HG02981 (cell line): ENCODE data around the gene PLD5.
"Not testable (repeated sequence)": the region's sequence is repeated elsewhere in the genome, so short reads cannot be mapped to it uniquely, and the experiment has no call there.

Experiments
- ATAC-seq: cut with Tn5 transposase; IDR thresholded peaks from one replicate; pipeline ENCODE4 v1.9.1; 2021; ENCODE audit warnings: mild to moderate bottlenecking, moderate library complexity; ENCODE audit not compliant: unreplicated experiment

The PLD5 gene

DNA sequence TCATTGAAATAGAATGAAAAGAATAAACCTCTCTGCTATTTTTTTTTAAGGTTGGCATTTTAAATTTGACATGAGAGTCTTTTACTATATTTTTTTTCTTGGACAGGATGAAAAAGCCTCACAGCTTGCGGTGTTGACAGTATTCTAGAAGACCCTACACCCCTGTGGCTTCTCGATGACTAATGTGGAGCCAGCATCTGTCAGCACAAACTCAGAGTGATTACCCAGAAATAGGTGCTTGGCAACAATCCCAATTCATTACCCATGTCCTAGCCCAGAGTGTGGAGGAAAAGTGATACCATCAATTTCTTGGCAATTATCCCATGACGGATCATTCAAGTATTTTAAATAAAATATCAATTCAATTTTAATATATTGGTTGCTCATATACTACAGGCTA is 338.8 kb downstream of the PLD5 start:
- peak; percentile 32 for ATAC-seq

DNA sequence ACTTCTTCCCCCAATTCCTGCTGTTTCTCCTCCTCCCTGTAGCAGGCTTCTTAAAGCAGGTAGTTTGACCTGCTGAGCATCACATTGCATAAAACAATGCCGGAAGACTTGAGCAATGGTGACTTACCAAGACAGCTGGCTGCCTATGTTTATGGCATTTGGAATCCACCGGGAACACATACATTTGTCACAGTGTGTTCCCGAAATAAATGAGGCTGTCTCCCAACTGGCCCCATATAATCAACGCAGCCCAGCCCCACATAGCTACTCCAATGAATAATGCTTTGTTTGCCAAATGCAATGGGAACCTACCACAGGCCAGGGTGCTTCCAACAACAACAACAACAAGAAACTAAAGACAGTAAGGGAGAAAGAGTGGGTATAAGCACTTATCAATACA is 339.5 kb downstream of the PLD5 start:
- no peak for ATAC-seq

DNA sequence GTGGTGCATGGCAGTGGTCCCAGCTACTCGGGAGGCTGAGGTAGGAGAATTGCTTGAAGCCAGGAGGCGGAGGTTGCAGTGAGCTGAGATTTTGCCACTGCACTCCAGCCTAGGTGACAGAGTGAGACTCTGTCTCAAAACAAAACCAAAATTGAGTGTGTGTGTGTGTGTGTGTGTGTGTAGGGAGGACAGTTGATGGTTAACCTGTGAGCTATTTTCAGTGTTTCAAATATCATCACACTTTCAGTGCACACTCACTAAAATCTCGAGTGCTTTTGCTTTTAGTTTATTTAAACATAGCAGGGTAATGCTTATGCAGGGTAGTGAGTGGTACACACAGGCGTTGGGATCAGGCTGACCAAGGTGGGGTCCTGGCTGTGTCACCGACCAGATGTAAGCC is 344.7 kb downstream of the PLD5 start:
- peak; percentile 85 for ATAC-seq

DNA sequence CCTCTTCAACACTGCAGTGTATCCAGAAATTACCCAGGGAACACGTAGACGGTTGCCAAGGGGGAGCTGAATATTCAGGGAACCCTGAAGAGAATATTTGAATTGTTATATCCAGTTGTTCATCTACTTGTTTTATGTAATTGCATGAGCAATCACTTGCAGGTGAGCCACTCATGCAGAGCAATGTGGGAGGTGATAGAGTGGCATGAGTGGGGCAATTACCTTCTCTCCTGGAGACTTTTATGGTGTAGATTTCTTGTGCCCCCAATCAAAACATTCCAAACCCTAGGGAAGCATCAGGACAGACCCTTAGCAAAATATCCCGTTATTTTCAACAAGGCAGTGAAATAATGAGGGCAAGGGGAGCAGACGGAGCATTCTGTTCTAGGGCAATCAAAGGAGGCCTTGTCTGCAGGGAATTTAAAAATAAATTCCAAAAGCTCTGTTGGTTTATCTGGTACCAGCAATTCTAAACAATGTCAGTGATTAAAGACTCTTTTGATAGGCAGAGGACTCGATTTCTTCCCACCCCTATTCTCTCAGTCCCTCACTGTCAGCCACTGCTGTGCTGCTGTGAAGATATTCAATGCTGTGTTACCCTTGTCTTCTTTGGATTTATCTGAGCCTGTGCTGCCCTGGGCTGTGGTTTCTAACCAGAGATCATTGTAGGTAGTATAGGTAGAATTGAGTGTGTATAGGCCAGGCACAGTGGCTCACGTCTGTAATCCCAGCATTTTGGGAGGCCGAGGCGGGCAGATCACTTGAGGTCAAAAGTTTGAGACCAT is 345.4 kb downstream of the PLD5 start:
- ATAC-seq: no peak

DNA sequence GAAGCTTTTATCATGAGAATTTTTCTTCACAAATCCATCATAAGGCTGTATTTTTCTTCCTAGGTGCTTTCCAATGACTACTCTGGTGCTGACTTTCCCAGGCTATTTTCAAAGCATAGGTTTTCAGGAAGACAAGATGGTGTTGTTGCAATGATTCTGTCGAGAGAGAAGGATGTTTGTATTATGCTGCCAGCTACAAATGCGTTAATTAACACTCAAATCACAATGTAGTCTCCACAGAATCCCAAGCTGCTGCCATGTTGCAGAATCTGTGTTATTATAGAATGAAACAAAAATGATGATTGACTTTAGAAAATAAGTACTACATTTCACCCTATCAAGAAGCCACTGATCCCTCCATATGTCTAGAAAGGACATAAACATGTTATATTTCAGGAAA is 346.1 kb downstream of the PLD5 start:
- no peak for ATAC-seq

DNA sequence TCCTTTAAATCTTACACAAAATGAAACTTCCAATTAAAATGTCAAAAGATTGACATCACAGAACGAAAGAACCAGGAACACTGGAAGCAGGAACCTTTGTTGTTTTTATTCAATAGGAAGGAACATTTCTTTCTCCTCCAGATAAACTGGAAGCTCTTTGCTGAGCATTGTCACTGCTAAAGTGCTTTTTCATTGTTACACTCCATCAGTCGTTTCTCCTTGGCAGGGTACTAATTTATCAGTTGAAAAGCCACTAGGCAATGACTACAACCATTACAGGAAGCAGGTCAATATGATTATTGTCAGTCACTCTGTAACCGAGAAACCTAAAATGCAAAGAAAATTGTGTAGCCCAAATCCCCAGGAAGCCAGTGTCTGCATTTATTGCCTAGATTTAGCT is 362.4 kb downstream of the PLD5 start:
- no peak for ATAC-seq

DNA sequence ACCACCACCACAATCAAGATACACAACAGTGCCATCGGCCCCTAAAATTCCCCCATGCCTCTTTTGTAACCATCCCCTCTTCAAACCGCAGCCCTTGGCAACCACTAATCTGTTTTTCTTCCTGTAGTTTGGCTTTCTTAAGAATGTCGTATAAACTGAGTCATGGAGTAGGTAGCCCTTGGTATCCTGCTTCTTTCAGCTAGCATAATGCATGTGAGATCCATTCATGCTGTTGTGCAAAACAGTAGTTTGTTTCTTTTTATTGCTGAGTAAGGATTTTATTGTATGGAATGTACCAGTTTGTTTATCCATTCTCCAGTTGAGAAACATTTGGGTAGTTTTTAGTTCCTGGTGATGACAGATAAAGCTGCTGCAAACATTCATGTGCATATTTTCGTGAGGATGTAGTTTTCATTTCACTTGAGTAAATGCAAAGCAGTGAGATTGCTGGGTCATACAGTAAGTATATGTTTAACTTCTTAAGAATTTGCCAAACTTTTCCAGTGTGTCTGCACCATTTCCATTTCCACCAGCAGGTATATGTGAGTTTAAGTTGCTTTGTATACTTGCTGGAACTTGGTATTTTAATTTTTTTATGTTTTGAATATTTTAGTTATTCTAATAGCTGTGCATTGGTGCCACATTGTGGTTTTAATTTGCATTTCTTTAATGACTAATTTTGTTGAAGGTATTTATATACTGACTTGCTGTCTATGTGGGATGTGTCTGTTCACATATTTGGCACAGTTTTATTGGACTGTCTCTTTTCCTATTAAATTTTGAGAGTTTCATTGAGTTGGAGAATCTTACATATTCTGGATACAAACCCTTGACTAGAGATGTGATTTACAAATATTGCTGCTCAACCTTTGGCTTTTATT is 377.2 kb downstream of the PLD5 start:
- peak; percentile 68 for ATAC-seq

DNA sequence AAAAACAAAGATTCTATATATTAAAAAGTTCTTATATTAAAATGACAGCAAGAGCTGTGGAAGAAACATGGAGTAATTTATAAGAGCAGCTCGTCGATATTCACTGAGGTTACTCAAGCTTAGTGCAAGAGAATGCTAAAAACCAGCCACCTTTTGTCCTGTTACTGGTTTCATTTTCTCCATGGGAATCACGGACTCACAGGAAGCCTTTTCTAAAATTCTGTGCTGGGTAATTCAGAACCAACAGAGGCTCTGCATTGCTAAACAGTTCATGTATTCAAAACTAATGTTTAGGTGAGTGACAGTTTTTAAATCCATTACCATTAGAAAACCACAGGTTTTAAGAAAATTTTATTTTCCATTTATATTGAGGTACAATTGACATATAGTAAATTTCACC is 377.8 kb downstream of the PLD5 start:
- ATAC-seq: peak; percentile 3

DNA sequence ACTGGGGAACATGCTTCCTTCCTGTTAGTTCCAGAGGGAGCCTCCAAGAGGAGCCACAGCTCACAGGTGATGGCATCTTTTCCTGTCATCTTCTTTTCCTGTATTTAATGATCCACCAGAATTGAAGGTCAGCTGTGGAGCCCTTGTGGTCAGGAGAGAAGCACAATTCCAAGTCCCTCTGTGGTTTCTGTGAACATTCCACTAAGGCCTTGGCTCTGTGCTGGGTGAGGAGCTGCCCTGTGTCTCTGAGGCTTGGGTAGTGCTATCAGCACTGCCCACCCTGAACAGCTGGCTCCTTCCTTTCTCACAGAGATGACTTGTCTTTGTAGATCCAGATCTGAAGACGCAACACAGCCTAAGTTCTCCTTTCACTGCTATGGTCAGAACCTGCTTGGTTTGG is 383.7 kb downstream of the PLD5 start:
- ATAC-seq: no peak

DNA sequence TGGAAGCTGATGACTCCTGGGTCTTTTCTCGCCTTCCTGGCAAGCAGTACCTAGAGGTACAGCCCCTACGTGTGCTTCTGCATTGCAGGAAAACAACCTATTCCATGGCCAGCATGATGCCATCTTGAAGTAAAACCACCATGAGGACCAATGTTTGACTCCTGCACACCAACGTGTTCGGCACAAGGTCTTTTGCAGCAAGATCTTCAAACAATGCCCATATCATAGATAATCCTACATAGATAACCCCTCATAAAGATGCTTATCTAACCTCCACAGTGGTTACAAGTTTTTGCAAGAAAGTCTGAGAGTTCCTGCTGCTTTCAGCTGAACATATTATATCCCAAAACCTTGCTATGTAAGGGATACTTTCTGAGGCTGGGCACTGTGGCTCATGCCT is 384.5 kb downstream of the PLD5 start:
- ATAC-seq: no peak

DNA sequence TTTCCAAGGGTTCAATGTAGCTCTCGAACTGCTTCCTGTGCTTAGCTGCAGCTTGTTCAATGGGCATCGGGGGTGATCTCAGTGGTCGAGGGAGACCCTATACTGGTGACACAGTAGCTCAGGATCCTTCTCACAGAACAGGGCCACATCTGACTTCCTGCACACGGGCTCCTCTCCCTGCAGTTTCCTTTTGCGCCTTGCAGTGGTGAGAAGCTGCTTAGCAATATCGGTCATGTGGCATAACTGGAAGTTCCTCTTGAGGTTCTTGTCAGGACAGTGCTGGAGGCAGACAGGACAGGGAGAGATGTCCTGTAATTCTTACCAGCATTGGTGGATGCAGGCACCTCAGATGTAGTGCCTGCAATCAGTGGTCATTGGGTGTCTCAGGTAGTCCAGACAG is 385.1 kb downstream of the PLD5 start:
- ATAC-seq: peak; percentile 69

DNA sequence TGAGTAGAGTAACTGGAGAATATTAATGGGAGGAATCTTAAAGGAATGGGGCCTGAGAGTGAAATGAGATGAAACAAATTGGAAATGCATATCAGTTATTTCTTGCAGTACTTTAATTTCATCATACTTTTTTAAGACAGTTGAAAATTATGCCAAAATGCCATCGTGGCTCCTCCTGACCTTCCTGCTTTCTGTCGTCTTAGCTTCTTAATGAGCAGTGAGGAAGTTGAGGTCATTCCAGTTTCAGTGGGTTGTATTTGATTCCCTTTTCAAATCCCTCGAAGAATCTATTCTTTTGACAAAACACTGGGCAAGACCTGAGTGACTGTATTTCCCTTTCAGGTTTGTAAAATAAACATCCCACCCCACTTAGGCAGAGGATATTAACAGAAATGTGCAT is 390.7 kb downstream of the PLD5 start:
- no peak for ATAC-seq

DNA sequence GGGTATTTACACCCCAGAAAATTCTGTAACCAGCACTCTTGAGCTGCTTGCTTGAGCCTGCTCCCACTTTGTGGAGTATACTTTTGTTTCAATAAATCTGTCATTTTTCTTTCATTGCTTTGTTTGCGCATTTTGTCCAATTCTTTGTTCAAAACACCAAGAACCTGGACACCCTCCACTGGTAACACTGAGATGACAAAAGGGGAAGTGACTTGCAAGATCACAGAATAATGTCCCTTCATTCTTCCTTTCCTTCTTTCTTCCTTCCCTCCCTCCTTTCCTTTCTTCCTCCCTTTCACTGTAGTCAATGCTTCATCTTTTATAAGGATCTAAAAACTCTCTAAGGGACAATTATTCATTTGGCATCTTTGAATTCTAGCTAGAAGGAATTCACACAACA is 391.1 kb downstream of the PLD5 start:
- ATAC-seq: no peak

DNA sequence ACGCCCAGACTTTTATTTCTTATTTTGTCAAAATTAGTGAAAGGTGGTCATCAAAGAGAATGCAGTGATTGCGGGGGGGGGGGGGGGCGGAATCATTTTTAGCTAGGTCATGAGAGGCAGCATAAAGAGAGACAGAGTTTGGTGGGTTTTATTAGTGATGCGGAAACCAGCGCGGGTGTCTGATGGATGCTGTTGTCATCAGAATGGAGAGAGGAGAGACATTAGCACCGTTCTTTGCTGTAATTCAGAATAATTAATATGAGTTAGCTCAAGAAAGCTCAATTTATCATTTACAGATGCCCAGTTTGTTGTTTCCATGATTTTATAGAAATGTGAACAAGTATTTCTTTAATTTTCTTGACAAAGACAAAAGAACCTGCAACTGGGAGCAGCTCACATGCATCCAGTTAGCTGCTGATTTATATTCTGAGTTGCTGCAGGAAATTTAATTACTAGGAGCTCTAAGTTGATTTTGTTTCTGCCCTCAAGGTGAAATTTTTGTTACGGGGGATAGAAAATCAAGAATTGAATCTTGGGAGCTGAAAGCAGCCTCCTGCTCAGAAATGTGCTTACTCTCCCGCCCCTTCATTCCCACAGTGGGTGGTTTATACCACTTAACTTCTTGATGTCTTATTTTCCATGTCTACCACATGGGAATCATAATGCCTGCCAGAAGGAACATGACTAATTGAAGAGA is 392.2 kb downstream of the PLD5 start:
- ATAC-seq: no peak

DNA sequence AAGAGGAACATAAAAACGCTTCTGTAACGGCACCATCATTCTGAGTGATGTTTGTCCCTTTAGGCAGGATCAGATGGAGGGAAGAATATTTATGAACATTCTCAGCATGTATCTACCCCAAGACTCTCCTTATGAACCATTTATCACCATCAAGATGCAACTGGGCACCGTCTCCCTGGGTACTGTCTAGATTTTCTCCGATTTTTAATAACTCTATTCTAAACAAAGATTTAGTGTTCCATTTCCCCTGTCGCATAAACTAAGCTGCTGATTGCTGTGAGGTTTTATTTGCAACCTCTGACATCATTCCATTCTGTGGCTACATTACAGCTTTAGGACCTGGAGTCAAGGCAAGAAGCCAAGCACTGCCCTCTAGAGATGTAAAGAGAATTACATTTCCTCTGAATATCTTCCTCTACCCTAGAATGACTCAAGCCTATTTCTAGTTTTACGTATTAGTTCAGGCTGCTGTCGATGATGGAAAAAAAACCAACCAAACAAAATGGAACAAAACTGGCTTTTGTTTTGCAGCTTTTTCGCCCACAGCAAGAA is 395.5 kb downstream of the PLD5 start:
- ATAC-seq: peak; percentile 90

DNA sequence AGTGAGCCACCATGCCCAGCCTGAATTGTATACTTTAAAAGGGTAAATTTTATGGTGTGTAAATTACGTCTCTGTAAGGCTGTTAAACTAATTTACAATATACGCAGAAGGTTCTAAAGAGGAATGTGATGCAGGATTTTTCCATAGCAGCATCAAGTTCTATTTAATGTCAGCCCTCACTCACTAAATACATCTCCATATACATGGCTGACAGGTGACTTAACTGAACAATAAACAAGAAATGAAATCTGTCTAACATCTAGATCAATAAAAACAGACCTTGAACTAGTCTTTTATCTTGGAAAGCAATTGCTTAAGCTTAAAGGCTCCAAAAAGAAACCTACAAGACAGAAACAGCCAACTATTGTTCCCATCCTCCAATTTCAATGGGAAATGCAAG is 404.1 kb downstream of the PLD5 start:
- no peak for ATAC-seq

DNA sequence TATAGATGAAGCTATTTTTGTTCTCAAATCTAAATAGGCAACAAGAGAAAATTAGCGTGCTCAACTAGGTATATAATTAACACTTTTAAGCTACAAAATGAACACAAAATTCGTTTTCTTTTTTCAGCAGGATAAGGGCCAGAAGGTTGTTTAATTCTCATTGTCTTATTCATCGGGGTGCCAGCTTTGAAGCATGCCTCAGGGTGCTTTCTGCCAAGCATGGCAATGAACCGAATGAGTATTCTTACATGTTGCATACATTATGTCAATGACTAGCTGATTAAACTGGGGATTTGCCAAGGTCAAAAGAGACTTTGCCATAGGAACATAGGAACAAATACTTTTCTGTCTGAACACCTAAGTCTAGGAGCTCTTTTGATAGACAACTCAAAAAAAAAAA is 423.6 kb downstream of the PLD5 start:
- ATAC-seq: no peak

DNA sequence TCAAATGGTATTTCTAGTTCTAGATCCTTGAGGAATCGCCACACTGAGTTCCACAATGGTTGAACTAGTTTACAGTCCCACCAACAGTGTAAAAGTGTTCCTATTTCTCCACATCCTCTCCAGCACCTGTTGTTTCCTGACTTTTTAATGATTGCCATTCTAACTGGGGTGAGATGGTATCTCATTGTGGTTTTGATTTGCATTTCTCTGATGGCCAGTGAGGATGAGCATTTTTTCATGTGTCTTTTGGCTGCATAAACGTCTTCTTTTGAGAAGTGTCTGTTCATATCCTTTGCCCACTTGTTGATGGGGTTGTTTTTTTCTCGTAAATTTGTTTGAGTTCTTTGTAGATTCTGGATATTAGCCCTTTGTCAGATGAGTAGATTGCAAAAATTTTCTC is 427.2 kb downstream of the PLD5 start:
- not testable (repeated sequence) for ATAC-seq

DNA sequence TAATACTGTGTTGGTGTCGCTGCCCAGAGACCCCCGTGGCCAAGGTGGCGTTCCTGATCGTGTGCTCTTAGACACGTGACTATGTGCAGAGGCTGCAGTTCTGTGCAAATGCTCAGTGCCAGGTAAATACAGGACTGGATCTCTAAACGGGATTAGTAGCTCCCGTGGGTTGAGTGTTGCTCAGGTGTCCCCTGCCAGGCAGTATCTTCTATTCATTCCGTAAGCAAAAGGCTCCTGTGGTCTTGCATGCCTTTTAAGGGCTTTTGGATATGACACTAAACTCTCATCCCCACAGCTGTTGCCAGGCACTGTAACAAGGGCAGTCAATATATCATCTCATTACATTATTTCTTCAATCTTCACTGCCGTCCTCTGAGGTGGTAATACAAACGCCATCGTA is 431.4 kb downstream of the PLD5 start:
- ATAC-seq: no peak

DNA sequence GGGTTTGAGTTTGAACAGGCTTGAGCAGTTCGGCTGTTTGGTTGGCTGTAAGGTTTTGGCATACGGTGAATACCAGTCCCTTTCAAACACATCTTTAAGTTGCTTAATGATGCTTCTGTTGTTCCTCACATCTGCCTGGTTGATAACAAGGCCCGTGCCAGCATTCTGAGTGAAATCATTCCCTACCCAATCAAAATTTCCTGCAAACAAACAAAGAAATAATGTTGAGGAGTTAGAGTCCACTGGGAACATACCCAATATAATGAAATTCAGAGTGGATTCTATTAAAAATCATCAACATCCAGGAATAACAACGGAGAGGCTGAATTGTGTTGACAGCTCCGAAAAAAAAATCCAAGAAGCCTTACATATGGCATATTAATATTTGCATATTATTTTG is 434.6 kb downstream of the PLD5 start:
- no peak for ATAC-seq

DNA sequence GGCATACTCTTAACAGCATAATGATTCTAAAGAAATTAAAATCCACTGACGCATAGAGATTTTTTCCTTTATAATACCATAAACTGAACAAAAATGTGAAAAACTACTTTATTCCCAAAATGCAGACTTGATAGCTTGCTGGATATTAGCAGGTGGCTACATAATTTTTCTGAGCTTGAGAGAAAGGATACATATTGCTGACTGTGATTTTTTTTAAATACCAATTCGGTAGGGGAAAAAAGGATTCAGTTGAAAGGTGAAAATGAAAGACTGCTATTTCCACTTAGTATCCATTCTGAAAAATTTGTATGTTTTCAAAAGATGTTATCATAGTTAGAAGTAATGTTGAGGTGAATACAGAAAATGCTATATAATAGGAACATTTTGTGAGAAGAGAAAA is 435.6 kb downstream of the PLD5 start:
- ATAC-seq: no peak
